CD14-positive monocyte (primary cell): ENCODE results near the gene RAP1B. TPM values are rescaled to one million over a fixed set of nuclear protein-coding genes. Genes with fewer than 3 reads are reported as not detected.
A peak's percentile ranks its signal among the peaks of the same experiment; 100 is the strongest.

Experiments used
- DNase-seq, 3 donors: peaks; one replicate each; pipeline ENCODE4 v3.0.0-alpha.2; 2011 to 2022
- H2AFZ ChIP-seq: 2 replicates; pipeline ENCODE4 v1.6.0; 2012; ENCODE audit warnings: mild to moderate bottlenecking, low read depth, low read length, inconsistent platforms; ENCODE audit not compliant: insufficient read depth, poor library complexity, severe bottlenecking
- H3K27ac ChIP-seq, 2 donors: 1 replicate in 1 of 2; 2 replicates in 1 of 2; pipeline ENCODE4 v1.5.1; 2012 to 2013; ENCODE audit warnings: low read length in 2 of 2, control low read depth in 1 of 2, inconsistent platforms in 1 of 2, low read depth in 1 of 2, mild to moderate bottlenecking in 1 of 2
- H3K27me3 ChIP-seq, 2 donors: one replicate each; pipeline versions ENCODE4 v1.6.0 to v1.6.1; 2011 to 2013; ENCODE audit warnings: low read length in 2 of 2; ENCODE audit not compliant: control insufficient read depth in 2 of 2, insufficient read depth in 2 of 2
- H3K36me3 ChIP-seq, 2 donors: replicated peaks in 1 of 2; 1 replicate in 1 of 2; 2 replicates in 1 of 2; pipeline versions ENCODE4 v1.5.1 to v1.6.1; 2012 to 2013; ENCODE audit warnings: low read length in 2 of 2, control low read depth in 1 of 2, inconsistent platforms in 1 of 2, mild to moderate bottlenecking in 1 of 2; ENCODE audit not compliant: insufficient read depth in 2 of 2, control insufficient read depth in 1 of 2
- H3K4me1 ChIP-seq, 2 donors: 1 replicate in 1 of 2; 2 replicates in 1 of 2; pipeline versions ENCODE4 v1.5.1 to v1.6.1; 2012 to 2013; ENCODE audit warnings: low read length in 2 of 2, control low read depth in 1 of 2, inconsistent platforms in 1 of 2, mild to moderate bottlenecking in 1 of 2, moderate library complexity in 1 of 2; ENCODE audit not compliant: insufficient read depth in 2 of 2, control insufficient read depth in 1 of 2
- H3K4me2 ChIP-seq: replicated peaks from 2 replicates; pipeline ENCODE3; 2012; ENCODE audit warnings: low read length, moderate library complexity, mild to moderate bottlenecking; ENCODE audit not compliant: poor library complexity, severe bottlenecking; ENCODE audit errors: extremely low read depth
- H3K4me3 ChIP-seq, 3 experiments: fragments of 200-600 bp in 1 of 3; sonication (generic) in 1 of 3; replicated peaks in 1 of 3; 1 replicate in 2 of 3; 2 replicates in 1 of 3; pipeline ENCODE4 v1.5.1; 2011 to 2013; ENCODE audit warnings: low read length in 3 of 3, mild to moderate bottlenecking in 3 of 3, control low read depth in 2 of 3, low read depth in 2 of 3, inconsistent platforms in 1 of 3, moderate library complexity in 1 of 3
- H3K79me2 ChIP-seq: 2 replicates; pipeline ENCODE4 v1.6.0; 2012; ENCODE audit warnings: mild to moderate bottlenecking, control low read depth, inconsistent platforms, low read length, moderate library complexity; ENCODE audit not compliant: insufficient read depth
- H3K9ac ChIP-seq: 2 replicates; pipeline ENCODE4 v1.6.0; 2017; ENCODE audit warnings: low read length, mild to moderate bottlenecking; ENCODE audit not compliant: insufficient read depth, poor library complexity, severe bottlenecking
- H3K9me3 ChIP-seq, 2 donors: replicated peaks in 1 of 2; 1 replicate in 1 of 2; 2 replicates in 1 of 2; pipeline versions ENCODE4 v1.5.1 to v1.6.1; 2012 to 2013; ENCODE audit warnings: low read length in 2 of 2, control low read depth in 1 of 2; ENCODE audit not compliant: control insufficient read depth in 1 of 2, insufficient read depth in 1 of 2
- H4K20me1 ChIP-seq: 2 replicates; pipeline ENCODE4 v1.6.0; 2012; ENCODE audit warnings: mild to moderate bottlenecking, low read length, control low read depth, moderate library complexity; ENCODE audit not compliant: insufficient read depth
- H3K27ac Mint-ChIP-seq, 7 donors: one replicate each; pipeline ENCODE4 v1.8.0; 2020; ENCODE audit warnings: mild to moderate bottlenecking in 7 of 7, mixed read lengths in 7 of 7, moderate library complexity in 6 of 7, inconsistent platforms in 2 of 7
- H3K27me3 Mint-ChIP-seq, 3 donors: one replicate each; pipeline ENCODE4 v1.8.0; 2021 to 2022; ENCODE audit warnings: low read depth in 3 of 3, mild to moderate bottlenecking in 3 of 3, mixed read lengths in 3 of 3, moderate library complexity in 3 of 3, inconsistent platforms in 1 of 3
- H3K36me3 Mint-ChIP-seq, 2 donors: one replicate each; pipeline ENCODE4 v1.8.0; 2020; ENCODE audit warnings: mixed read lengths in 2 of 2, inconsistent platforms in 1 of 2, mild to moderate bottlenecking in 1 of 2
- H3K4me1 Mint-ChIP-seq: one replicate; pipeline ENCODE4 v1.8.0; 2020; ENCODE audit warnings: mild to moderate bottlenecking, mixed read lengths
- H3K4me3 Mint-ChIP-seq, 2 donors: one replicate each; pipeline ENCODE4 v1.8.0; 2020; ENCODE audit warnings: mild to moderate bottlenecking in 2 of 2, mixed read lengths in 2 of 2, moderate library complexity in 1 of 2
- H3K9me3 Mint-ChIP-seq, 7 donors: one replicate each; pipeline ENCODE4 v1.8.0; 2020 to 2022; ENCODE audit warnings: mixed read lengths in 7 of 7, mild to moderate bottlenecking in 6 of 7, moderate library complexity in 6 of 7, inconsistent platforms in 2 of 7
- CTCF ChIP-seq: fragments of 200-600 bp; IDR thresholded peaks from one replicate; pipeline ENCODE4 v1.8.0; 2022; ENCODE audit warnings: antibody characterized with exemption, mild to moderate bottlenecking
- WGBS: methylation state at CpG from one replicate; pipeline ENCODE4 v1.1.5; 2013; ENCODE audit warnings: missing lambda C conversion rate; ENCODE audit not compliant: insufficient coverage; 5-methylcytosine and 5-hydroxymethylcytosine counted together
- intact Hi-C, 2 donors: fragments of 100-400 bp; cut with micrococcal nuclease; formaldehyde crosslinking; loops; one replicate each; pipeline versions ENCODE4 v1.15.0 to v1.15.1; 2023
- polyA plus RNA-seq, 3 donors: library from polyadenylated mRNA; depleted of rRNA in 1 of 3; unstranded in 2 of 3; stranded (reverse) in 1 of 3; fragments of 300-500 nt in 2 of 3; fragments of >200 nt in 1 of 3; fragmentation: Illumina TruSeq in 2 of 3; gene quantifications; 1 replicate in 2 of 3; 2 replicates in 1 of 3; pipeline ENCODE4 v1.2.3, GENCODE V29; 2012 to 2021

Gene RAP1B
- polyA plus RNA-seq, 3 donors = 153 to 543 (median 461) TPM

GRCh38 chr12:68602720-68603119 lies 8.0 kb upstream of the RAP1B start:
- DNase-seq = no peak
- no peaks in the 10 kb centered on the region for H4K20me1 ChIP-seq
- no peaks in the 10 kb centered on the region for H3K36me3 ChIP-seq
- Mint-ChIP-seq H3K27me3 (peaks cover 0 to 3% (median 2%) of the 10 kb centered on the region in 3 donors), H3K36me3 (no peaks in the 10 kb centered on the region), H3K4me3 (no peak overlapping the region), H3K27ac (no peak overlapping the region), H3K4me1 (peaks cover 20% of the 10 kb centered on the region), H3K9me3 (peaks cover 0 to 2% (median 0%) of the 10 kb centered on the region in 7 donors)
- WGBS = no CpG with 5 or more reads among the region's 6 CpGs
- intact Hi-C loops = no loop called here
- no peaks in the 10 kb centered on the region for H3K27me3 ChIP-seq
- no peak overlapping the region for H3K4me2 ChIP-seq
- peaks cover 0 to 3% of the 10 kb centered on the region in 2 donors for H3K4me1 ChIP-seq
- TF ChIP-seq CTCF = no peak
- H3K9ac ChIP-seq = no peak overlapping the region
- H3K27ac ChIP-seq = no peak overlapping the region
- no peak overlapping the region for H3K4me3 ChIP-seq
- no peak overlapping the region for H2AFZ ChIP-seq
- H3K79me2 ChIP-seq = no peaks in the 10 kb centered on the region
- H3K9me3 ChIP-seq = no peaks in the 10 kb centered on the region

- Histone ChIP-seq H3K9ac (no peak overlapping the region), H3K27ac (no peak overlapping the region), H3K36me3 (peaks cover 0 to 2% of the 10 kb centered on the region in 2 donors), H3K9me3 (no peaks in the 10 kb centered on the region), H3K4me1 (peaks cover 15 to 18% of the 10 kb centered on the region in 2 donors), H3K79me2 (peaks cover 20% of the 10 kb centered on the region), H2AFZ (peak overlapping the region; percentile 25), H3K4me2 (no peak overlapping the region), H3K4me3 (no peak overlapping the region), H4K20me1 (peaks cover 19% of the 10 kb centered on the region), H3K27me3 (no peaks in the 10 kb centered on the region)
- DNase-seq = no peak
- intact Hi-C loops = no loop called here
- H3K4me1 Mint-ChIP-seq = peaks cover 22% of the 10 kb centered on the region
- H3K9me3 Mint-ChIP-seq = peaks cover 0 to 2% (median 0%) of the 10 kb centered on the region in 7 donors
- H3K27ac Mint-ChIP-seq = peak overlapping the region in 1 of 7 donors; percentile 4
- H3K36me3 Mint-ChIP-seq = peaks cover 4 to 5% of the 10 kb centered on the region in 2 donors
- peaks cover 0 to 3% (median 1%) of the 10 kb centered on the region in 3 donors for H3K27me3 Mint-ChIP-seq
- no peak overlapping the region for H3K4me3 Mint-ChIP-seq
- WGBS = 0% methylated on average over 1 of the region's 2 CpGs
- no peak for TF ChIP-seq CTCF
Observed at GRCh38 chr12:68608191-68608590, 2.5 kb upstream of the RAP1B start.
